Right renal pelvis (tissue), 4 donors: ENCODE data around the gene MRGPRF. TPM values are rescaled to one million over a fixed set of nuclear protein-coding genes. Genes with fewer than 3 reads are reported as not detected.
A peak's percentile ranks its signal among the peaks of the same experiment; 100 is the strongest.

Experiments used
- DNase-seq, 4 donors: peaks; one replicate each; pipeline ENCODE4 v3.0.0-alpha.2; 2013; ENCODE audit warnings: low read depth in 4 of 4, low spot score in 3 of 4, missing footprints in 1 of 4
- polyA plus RNA-seq, 4 donors: library from polyadenylated mRNA; unstranded; fragments of 120-200 nt; gene quantifications; one replicate each; pipeline ENCODE4 v1.2.1, GENCODE V29; 2013; ENCODE audit not compliant: insufficient read length in 4 of 4

MRGPRF gene
- polyA plus RNA-seq, 4 donors = 26.0 to 32.4 (median 26.5) TPM

- no peak for DNase-seq
Measured at GRCh38 chr11:69051381-69052342, 38.6 kb upstream of the MRGPRF start.

GRCh38 chr11:69050592-69051380, 37.7 kb upstream of the MRGPRF start:
- DNase-seq = no peak

GRCh38 chr11:69049490-69049867, 36.4 kb upstream of the MRGPRF start:
- no peak for DNase-seq

GRCh38 chr11:69048694-69049489, 35.8 kb upstream of the MRGPRF start, which contains the start of gene TPCN2:
Gene TPCN2, plus strand, starts transcription at chr11:69048932. Its CDS starts 66 bp downstream, at chr11:69048998.
- peak; percentile 93 to 97 (median 94) for DNase-seq

GRCh38 chr11:69048031-69048693, 35.1 kb upstream of the MRGPRF start:
- no peak for DNase-seq

GRCh38 chr11:69044111-69045013, 31.3 kb upstream of the MRGPRF start:
- DNase-seq = peak in 3 of 4 donors; percentile 51 to 56 (median 53)

- no peak for DNase-seq
Measured at GRCh38 chr11:69041516-69041915, 28.5 kb upstream of the MRGPRF start.

GRCh38 chr11:69040581-69041260, 27.7 kb upstream of the MRGPRF start:
- DNase-seq = no peak

- no peak for DNase-seq
Measured at GRCh38 chr11:69040051-69040450, 27.0 kb upstream of the MRGPRF start.

- DNase-seq = no peak
Measured at GRCh38 chr11:69039501-69039900, 26.5 kb upstream of the MRGPRF start.

- no peak for DNase-seq
Measured at GRCh38 chr11:69037544-69037943, 24.5 kb upstream of the MRGPRF start.

- DNase-seq = no peak
Measured at GRCh38 chr11:69037074-69037473, 24.0 kb upstream of the MRGPRF start.

GRCh38 chr11:69035946-69036340, 22.9 kb upstream of the MRGPRF start:
- DNase-seq = no peak

GRCh38 chr11:69035150-69035945, 22.3 kb upstream of the MRGPRF start:
- no peak for DNase-seq

- no peak for DNase-seq
Measured at GRCh38 chr11:69034123-69034867, 21.2 kb upstream of the MRGPRF start.

- DNase-seq = no peak
Measured at GRCh38 chr11:69033431-69033830, 20.4 kb upstream of the MRGPRF start.

- no peak for DNase-seq
Measured at GRCh38 chr11:69032833-69033232, 19.8 kb upstream of the MRGPRF start.
